K562 (cell line): ENCODE data around the gene LCTL. TPM values are rescaled to one million over a fixed set of nuclear protein-coding genes. Genes with fewer than 3 reads are reported as not detected.

Source experiments
- ATAC-seq: fragments of 200-7000 bp; cut with Tn5 transposase; 3 replicates; pipeline ENCODE4 v1.9.1; 2020; ENCODE audit warnings: moderate library complexity
- BruUV-seq: library from RNA; stranded (reverse); fragments of 400-500 nt; replicated peaks from 2 replicates; lab custom pipeline; 2021; lab: Mats Ljungman, UMichigan
- CTCF ChIA-PET: fragments of 300-600 bp; formaldehyde crosslinking; extraction: SDS; loops from one replicate; lab custom pipeline; 2021; ENCODE audit warnings: low intra/inter-chr PET ratio; lab: Yijun Ruan, JAX
- POLR2A ChIA-PET: fragments of 300-600, 350-650 bp; sonication (Branson Sonifier 250); formaldehyde crosslinking; extraction: SDS; loops from one replicate; lab custom pipeline; 2021; ENCODE audit warnings: antibody characterized with exemption, inconsistent platforms; lab: Yijun Ruan, JAX
- DNase-seq, 4 experiments: peaks; one replicate each; pipeline versions ENCODE4 v3.0.0 to v3.0.0-alpha.2; 2011 to 2018; ENCODE audit warnings: low spot score in 3 of 4, mixed read lengths in 3 of 4; ENCODE audit errors: extremely low read depth in 1 of 4
- FAIRE-seq: peaks from 2 replicates; lab custom pipeline; 2011; peaks lifted over from hg19 to GRCh38; lab: Jason Lieb, UNC
- H2AFZ ChIP-seq: 2 replicates; pipeline ENCODE4 v1.6.0; 2011; ENCODE audit warnings: low read depth, low read length, control low read depth, inconsistent platforms
- H3K27ac ChIP-seq: fragments of 200-600 bp; 3 replicates; pipeline ENCODE4 v1.8.0; 2011; ENCODE audit warnings: low read depth, mild to moderate bottlenecking, control low read depth, inconsistent platforms, low read length, moderate library complexity, mixed read lengths; ENCODE audit errors: extremely low read depth
- H3K27me3 ChIP-seq, 2 experiments: fragments of 300-600 bp in 1 of 2; 2 replicates in 1 of 2; 3 replicates in 1 of 2; pipeline versions ENCODE4 v1.6.0 to v1.8.0; 2011; ENCODE audit warnings: inconsistent platforms in 2 of 2, low read length in 2 of 2, mild to moderate bottlenecking in 1 of 2, mixed read lengths in 1 of 2, moderate library complexity in 1 of 2; ENCODE audit not compliant: control insufficient read depth in 2 of 2, insufficient read depth in 2 of 2
- H3K36me3 ChIP-seq: fragments of 300-600 bp; 3 replicates; pipeline ENCODE4 v1.8.0; 2011; ENCODE audit warnings: mild to moderate bottlenecking, low read length, inconsistent platforms; ENCODE audit not compliant: control insufficient read depth, insufficient read depth
- H3K4me1 ChIP-seq, 2 experiments: fragments of 200-600 bp in 1 of 2; replicated peaks in 1 of 2; 2 replicates in 1 of 2; 3 replicates in 1 of 2; pipeline versions ENCODE4 v1.5.1 to v1.8.0; 2011; ENCODE audit warnings: inconsistent platforms in 2 of 2, low read length in 2 of 2, mild to moderate bottlenecking in 1 of 2, mixed read lengths in 1 of 2, moderate library complexity in 1 of 2; ENCODE audit not compliant: control insufficient read depth in 2 of 2, insufficient read depth in 2 of 2
- H3K4me2 ChIP-seq: 2 replicates; pipeline ENCODE4 v1.6.1; 2011; ENCODE audit warnings: low read length, control low read depth, inconsistent platforms, mixed read lengths; ENCODE audit not compliant: insufficient read depth
- H3K4me3 ChIP-seq: fragments of 200-600 bp; sonication (generic), shearing (Covaris generic); 2 replicates; pipeline ENCODE4 v1.5.1; 2016; ENCODE audit warnings: control low read depth, inconsistent platforms
- H3K79me2 ChIP-seq: fragments of 200-600 bp; 3 replicates; pipeline ENCODE4 v1.8.0; 2011; ENCODE audit warnings: low read length, inconsistent platforms; ENCODE audit not compliant: control insufficient read depth, insufficient read depth
- H3K9ac ChIP-seq, 2 experiments: 2 replicates each; pipeline versions ENCODE4 v1.6.0 to v1.6.1; 2011; ENCODE audit warnings: low read depth in 2 of 2, low read length in 2 of 2, control low read depth in 1 of 2, inconsistent platforms in 1 of 2, mild to moderate bottlenecking in 1 of 2, mixed read lengths in 1 of 2; ENCODE audit not compliant: insufficient read depth in 1 of 2
- H3K9me1 ChIP-seq: one replicate; pipeline ENCODE4 v1.6.0; 2011; ENCODE audit warnings: inconsistent platforms, mild to moderate bottlenecking, low read length, moderate library complexity; ENCODE audit not compliant: control insufficient read depth, insufficient read depth
- H3K9me3 ChIP-seq: replicated peaks from 2 replicates; pipeline ENCODE4 v1.5.1; 2011; ENCODE audit warnings: low read depth, low read length, inconsistent platforms; ENCODE audit not compliant: control insufficient read depth, insufficient read depth
- H4K20me1 ChIP-seq: replicated peaks from 2 replicates; pipeline ENCODE4 v1.6.1; 2011; ENCODE audit warnings: low read length, inconsistent platforms, mixed read lengths; ENCODE audit not compliant: control insufficient read depth, insufficient read depth
- CBFB ChIP-seq: sonication (generic); formaldehyde crosslinking; IDR thresholded peaks from 2 replicates; pipeline ENCODE4 v1.4.0; 2020; ENCODE audit warnings: mild to moderate bottlenecking, missing genetic modification reagents
- CBX3 ChIP-seq, 2 experiments: IDR thresholded peaks; 1 replicate in 1 of 2; 2 replicates in 1 of 2; pipeline ENCODE4 v1.6.1; 2012; ENCODE audit warnings: inconsistent platforms in 2 of 2, low read length in 2 of 2, borderline replicate concordance in 1 of 2, control low read depth in 1 of 2
- ESRRA ChIP-seq: fragments of 450-650 bp; IDR thresholded peaks from 2 replicates; pipeline ENCODE4 v1.6.1; 2014; ENCODE audit warnings: low read depth, mild to moderate bottlenecking, moderate library complexity, borderline replicate concordance
- HMG20A ChIP-seq: fragments of 450-650 bp; formaldehyde crosslinking; conservative IDR thresholded peaks from 2 replicates; pipeline ENCODE4 v1.4.0; 2020; ENCODE audit warnings: mild to moderate bottlenecking, mixed read lengths
- HNRNPUL1 ChIP-seq: fragments of 200-400 bp; formaldehyde crosslinking; IDR thresholded peaks from 2 replicates; pipeline ENCODE4 v1.6.1; 2017; ENCODE audit warnings: low read length
- KLF6 ChIP-seq: fragments of 250-450 bp; sonication (Bioruptor Pico); IDR thresholded peaks from 2 replicates; pipeline ENCODE4 v1.4.0; 2020; ENCODE audit warnings: mild to moderate bottlenecking, moderate library complexity, borderline replicate concordance
- MEF2A ChIP-seq: IDR thresholded peaks from 2 replicates; pipeline ENCODE4 v1.6.1; 2011; ENCODE audit warnings: low read depth, mild to moderate bottlenecking, low read length, moderate library complexity; ENCODE audit not compliant: control insufficient read depth
- TGIF2 ChIP-seq: sonication (generic); formaldehyde crosslinking; IDR thresholded peaks from 2 replicates; pipeline ENCODE4 v1.8.1; 2022; ENCODE audit warnings: mild to moderate bottlenecking, missing genetic modification reagents, moderate library complexity
- ZNF778 ChIP-seq: fragments of 450-650 bp; formaldehyde crosslinking; IDR thresholded peaks from 2 replicates; pipeline ENCODE4 v1.4.0; 2020; ENCODE audit warnings: mild to moderate bottlenecking, moderate library complexity
- WGBS: fragments of 100-300 bp; shearing (Covaris generic); methylation state at CpG from one replicate; pipeline ENCODE4 v1.1.6; 2016; ENCODE audit warnings: low coverage, mixed read lengths; ENCODE audit not compliant: insufficient coverage; ENCODE audit errors: missing lambda C conversion rate; 5-methylcytosine and 5-hydroxymethylcytosine counted together
- in situ Hi-C: fragments of 300-500 bp; cut with MboI; formaldehyde crosslinking; loops from 4 replicates; pipeline ENCODE4 v1.15.0; 2018; ENCODE audit warnings: inconsistent platforms, mixed read lengths
- intact Hi-C: fragments of 100-400 bp; cut with micrococcal nuclease; formaldehyde crosslinking; loops from 2 replicates; pipeline ENCODE4 v1.14.2; 2022
- polyA plus RNA-seq, 8 experiments: library from polyadenylated mRNA; depleted of rRNA in 4 of 8; stranded (reverse) in 5 of 8; unstranded in 3 of 8; fragments of >200 nt; fragmentation: Nextera tagmentation in 2 of 8; fragmentation: Illumina TruSeq in 1 of 8; extraction: Ambion mirVana in 2 of 8; extraction: Trizol in 1 of 8; gene quantifications; 2 replicates each; pipeline versions ENCODE4 v1.2.1 to v1.2.3, GENCODE V29; 2011 to 2014; ENCODE audit warnings: inconsistent platforms in 1 of 8, missing spikeins in 1 of 8
- total RNA-seq, 7 experiments: library from RNA; depleted of rRNA in 6 of 7; stranded (reverse); fragments of >200 nt in 6 of 7; fragmentation: Illumina TruSeq in 2 of 7; extraction: Trizol in 2 of 7; gene quantifications; 2 replicates each; pipeline versions ENCODE4 v1.2.1 to v1.2.3, GENCODE V29; 2011 to 2021; ENCODE audit warnings: low replicate concordance in 1 of 7

LCTL gene
- total and polyA plus RNA-seq, 9 of the 15 experiments (the other 6 are each of a cell fraction or from before 2014, with no cell fraction given), result 0.08 to 0.31 (median 0.17) TPM; not detected in 6

DNA sequence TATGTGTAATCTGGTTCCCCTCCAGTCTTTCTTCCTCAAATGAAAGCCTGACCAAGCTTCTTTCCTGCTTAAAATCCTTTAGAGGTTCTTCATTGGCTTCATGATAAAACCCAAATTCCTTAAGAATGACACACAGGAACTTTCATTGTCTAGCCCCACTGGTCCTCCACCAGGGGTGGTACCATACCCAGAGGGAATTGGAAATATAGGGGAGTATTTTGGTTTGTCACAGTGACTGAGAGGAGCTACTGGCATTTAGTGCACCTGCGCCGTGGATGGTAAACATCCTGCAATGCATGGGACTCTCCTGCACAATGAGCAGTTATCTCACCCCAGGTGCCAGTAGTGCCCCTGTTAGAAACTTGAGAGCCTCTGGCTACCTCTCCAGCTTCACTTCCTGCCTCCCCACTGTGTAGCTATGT lies 49.9 kb downstream of the LCTL start:
- Histone ChIP-seq H3K4me1 (no peaks in the 10 kb centered on the region), H3K27me3 (no peaks in the 10 kb centered on the region), H2AFZ (no peak overlapping the region), H3K9ac (no peak overlapping the region), H3K9me3 (no peaks in the 10 kb centered on the region), H4K20me1 (no peaks in the 10 kb centered on the region), H3K79me2 (no peaks in the 10 kb centered on the region), H3K9me1 (no peaks in the 10 kb centered on the region), H3K4me3 (no peak overlapping the region), H3K4me2 (no peak overlapping the region), H3K27ac (no peak overlapping the region), H3K36me3 (peaks cover 63% of the 10 kb centered on the region)
- TF ChIP-seq HMG20A (CRISPR knock-in tag), result no peak
- TF ChIP-seq HNRNPUL1, result no peak
- TF ChIP-seq ZNF778 (CRISPR knock-in tag), result no peak
- no peak for TF ChIP-seq TGIF2
- no peak for TF ChIP-seq ESRRA
- no peak for TF ChIP-seq KLF6
- TF ChIP-seq MEF2A, result no peak
- TF ChIP-seq CBX3 (IDR thresholded peaks at IDR 0.05; ENCODE audit: borderline replicate concordance in 1 of 2, low read length in 2 of 2), result no peak
- no peak for TF ChIP-seq CBFB (CRISPR knock-in tag)
- in situ Hi-C loops, result no loop called here
- intact Hi-C loops, result no loop called here
- ATAC-seq (no peak), DNase-seq (no peak), FAIRE-seq (no peak)
- POLR2A ChIA-PET, result interaction anchor here (0.6 to 1.2 kb wide), 4 partner anchors 11 to 17 kb away, joined by 3 to 4 read pairs (median 4); partner anchors contain the start of genes RPL4 and ZWILCH
- 92% methylated on average over 2 of the region's 2 CpGs for WGBS
- BruUV-seq, result no TSS peak
- CTCF ChIA-PET, result no interaction called here
